HepG2 (cell line): ENCODE results near the gene FBXL12. TPM values are rescaled to one million over a fixed set of nuclear protein-coding genes. Genes with fewer than 3 reads are reported as not detected.

ENCODE experiments used
- ARNT ChIP-seq: fragments of 450-650 bp; IDR thresholded peaks from 2 replicates; pipeline ENCODE4 v1.6.1; 2017
- CBX2 ChIP-seq, 2 experiments: fragments of 200-600 bp in 1 of 2; sonication (generic); formaldehyde crosslinking in 1 of 2; IDR thresholded peaks; 2 replicates each; pipeline versions ENCODE4 v1.7.0 to v1.8.1; 2018 to 2022; ENCODE audit warnings: low read depth in 2 of 2, low read length in 1 of 2, mild to moderate bottlenecking in 1 of 2, missing genetic modification reagents in 1 of 2
- CREM ChIP-seq, 2 experiments: sonication (generic) in 1 of 2; formaldehyde crosslinking in 1 of 2; IDR thresholded peaks; 2 replicates each; pipeline versions ENCODE4 v1.4.0 to v1.6.1; 2016 to 2020; ENCODE audit warnings: antibody characterized with exemption in 1 of 2, mild to moderate bottlenecking in 1 of 2, missing genetic modification reagents in 1 of 2
- DMTF1 ChIP-seq: sonication (generic); formaldehyde crosslinking; IDR thresholded peaks from 2 replicates; pipeline ENCODE4 v1.4.0; 2020; ENCODE audit warnings: mild to moderate bottlenecking, missing genetic modification reagents
- HOXA5 ChIP-seq: sonication (generic); formaldehyde crosslinking; IDR thresholded peaks from 2 replicates; pipeline ENCODE4 v1.4.0; 2020; ENCODE audit warnings: missing genetic modification reagents
- PRMT3 ChIP-seq: sonication (generic); formaldehyde crosslinking; IDR thresholded peaks from 2 replicates; pipeline ENCODE4 v1.8.1; 2022; ENCODE audit warnings: low read depth, mild to moderate bottlenecking, moderate library complexity, missing genetic modification reagents, borderline replicate concordance
- RELA ChIP-seq: sonication (generic); formaldehyde crosslinking; IDR thresholded peaks from 2 replicates; pipeline ENCODE4 v1.4.0; 2020; ENCODE audit warnings: missing genetic modification reagents
- TCF12 ChIP-seq, 2 experiments: fragments of 450-650 bp in 1 of 2; sonication (generic) in 1 of 2; formaldehyde crosslinking in 1 of 2; IDR thresholded peaks; 2 replicates each; pipeline versions ENCODE4 v1.6.1 to v1.8.0; 2017 to 2022; ENCODE audit warnings: antibody characterized with exemption in 1 of 2, mild to moderate bottlenecking in 1 of 2, missing genetic modification reagents in 1 of 2, moderate library complexity in 1 of 2
- ZC3H4 ChIP-seq: sonication (generic); formaldehyde crosslinking; IDR thresholded peaks from 2 replicates; pipeline ENCODE4 v1.4.0; 2020; ENCODE audit warnings: missing genetic modification reagents, borderline replicate concordance
- ZFP90 ChIP-seq: sonication (generic); formaldehyde crosslinking; IDR thresholded peaks from 2 replicates; pipeline ENCODE4 v1.8.0; 2022; ENCODE audit warnings: missing genetic modification reagents, mild to moderate bottlenecking, inconsistent platforms, borderline replicate concordance
- ZFX ChIP-seq: sonication (generic); formaldehyde crosslinking; IDR thresholded peaks from 2 replicates; pipeline ENCODE4 v1.4.0; 2020; ENCODE audit warnings: mild to moderate bottlenecking, low read depth, missing genetic modification reagents, moderate library complexity
- ZKSCAN1 ChIP-seq: fragments of 150-350 bp; IDR thresholded peaks from 2 replicates; pipeline ENCODE4 v1.6.1; 2014; ENCODE audit warnings: low read length
- ZNF17 ChIP-seq: sonication (generic); formaldehyde crosslinking; IDR thresholded peaks from 2 replicates; pipeline ENCODE4 v1.5.0; 2020; ENCODE audit warnings: mild to moderate bottlenecking, missing genetic modification reagents
- ZNF407 ChIP-seq: sonication (generic); formaldehyde crosslinking; IDR thresholded peaks from one replicate; pipeline ENCODE4 v1.5.1; 2020; ENCODE audit warnings: mild to moderate bottlenecking, missing genetic modification reagents; ENCODE audit errors: not compliant biosample characterization
- ZNF557 ChIP-seq: sonication (generic); formaldehyde crosslinking; IDR thresholded peaks from 2 replicates; pipeline ENCODE4 v1.4.0; 2020; ENCODE audit warnings: missing genetic modification reagents
- ZNF761 ChIP-seq: sonication (generic); formaldehyde crosslinking; conservative IDR thresholded peaks from 2 replicates; pipeline ENCODE4 v1.4.0; 2020; ENCODE audit warnings: mild to moderate bottlenecking, missing genetic modification reagents
- polyA plus RNA-seq, 8 experiments: library from polyadenylated mRNA; depleted of rRNA in 3 of 8; stranded (reverse) in 7 of 8; unstranded in 1 of 8; fragments of >200 nt; fragmentation: Illumina TruSeq in 4 of 8; extraction: Trizol in 4 of 8; gene quantifications; 2 replicates each; pipeline versions ENCODE4 v1.2.1 to v1.2.3, GENCODE V29; 2011 to 2016; ENCODE audit warnings: low read depth in 4 of 8, missing spikeins in 1 of 8, mixed read lengths in 1 of 8; ENCODE audit not compliant: insufficient read depth in 1 of 8
- total RNA-seq, 5 experiments: library from RNA; depleted of rRNA; stranded (reverse); fragments of >200 nt; fragmentation: Illumina TruSeq; extraction: Trizol; gene quantifications; 2 replicates each; pipeline ENCODE4 v1.2.3, GENCODE V29; 2016; ENCODE audit warnings: low read depth in 1 of 5
- TF ChIP-seq, protein P1 (sequence below): sonication (generic); formaldehyde crosslinking; conservative IDR thresholded peaks from 2 replicates; pipeline ENCODE4 v1.4.0; 2020; ENCODE audit warnings: missing genetic modification reagents

Gene FBXL12
- total and polyA plus RNA-seq, 2 of the 13 experiments (the other 11 are each of a cell fraction or from before 2014, with no cell fraction given), result 20.4 to 23.1 TPM

DNA sequence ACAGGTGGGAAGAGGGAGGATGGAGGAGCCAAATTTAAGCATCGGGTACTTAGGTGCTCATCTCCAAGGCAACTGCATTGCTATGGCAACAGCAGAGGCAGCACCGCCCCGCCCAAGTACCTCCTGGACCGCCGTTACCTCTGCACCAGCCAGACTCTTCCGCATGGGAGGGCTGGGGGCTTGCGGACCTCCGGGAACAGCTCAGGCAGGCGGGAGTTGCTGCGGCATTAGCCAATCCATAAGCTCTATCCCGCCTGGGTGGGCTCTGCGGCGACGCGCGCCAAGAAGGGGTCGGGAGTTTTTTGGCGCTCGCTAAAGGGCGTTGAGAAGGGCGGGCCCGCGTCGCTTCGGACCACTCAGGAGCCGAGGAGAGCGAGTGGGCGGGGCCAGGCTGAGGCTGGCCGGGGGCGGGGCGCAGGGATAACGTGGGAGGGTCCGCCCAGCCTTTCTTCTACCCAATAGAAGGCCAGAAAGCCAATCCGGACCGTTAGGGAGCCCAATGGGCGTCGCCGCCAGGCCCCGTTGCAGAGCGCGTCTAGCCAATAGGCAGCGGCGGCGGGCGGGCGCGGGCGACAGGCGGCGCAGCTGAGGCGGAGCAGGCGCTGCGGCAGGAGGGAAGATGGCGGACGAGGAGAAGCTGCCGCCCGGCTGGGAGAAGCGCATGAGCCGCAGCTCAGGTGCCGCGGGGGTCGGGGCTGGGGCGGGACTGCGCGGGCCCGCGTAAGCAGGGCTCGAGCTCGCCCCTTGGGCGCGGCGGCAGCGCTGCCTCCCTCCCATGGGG lies 16.0 kb upstream of the FBXL12 start, which contains the start of gene PIN1 (continued):
- TF ChIP-seq CREM (IDR thresholded peaks at IDR 0.05) (no peak; the same call in 1 of the 2 replicates), CREM (CRISPR knock-in tag; IDR thresholded peaks at IDR 0.05) (no peak), CBX2 (IDR thresholded peaks at IDR 0.05; ENCODE audit: low read depth, low read length) (no peak), CBX2 (CRISPR knock-in tag; IDR thresholded peaks at IDR 0.05; ENCODE audit: low read depth) (no peak), ZFP90 (no peak), PRMT3 (CRISPR knock-in tag) (no peak), ZNF761 (0 out of 2 replicates have a peak, but pooled peaks have one; percentile 27), ZC3H4 (CRISPR knock-in tag) (no peak), ARNT (no peak), HOXA5 (CRISPR knock-in tag) (no peak), RELA (CRISPR knock-in tag) (no peak), ZNF407 (no peak), ZNF17 (CRISPR knock-in tag) (no peak), TCF12 (IDR thresholded peaks at IDR 0.05) (no peak), TCF12 (CRISPR knock-in tag; IDR thresholded peaks at IDR 0.05) (no peak), ZFX (CRISPR knock-in tag) (peak; percentile 63), DMTF1 (CRISPR knock-in tag) (no peak), ZKSCAN1 (no peak), ZNF557 (CRISPR knock-in tag) (no peak)
- TF ChIP-seq, protein P1, sequence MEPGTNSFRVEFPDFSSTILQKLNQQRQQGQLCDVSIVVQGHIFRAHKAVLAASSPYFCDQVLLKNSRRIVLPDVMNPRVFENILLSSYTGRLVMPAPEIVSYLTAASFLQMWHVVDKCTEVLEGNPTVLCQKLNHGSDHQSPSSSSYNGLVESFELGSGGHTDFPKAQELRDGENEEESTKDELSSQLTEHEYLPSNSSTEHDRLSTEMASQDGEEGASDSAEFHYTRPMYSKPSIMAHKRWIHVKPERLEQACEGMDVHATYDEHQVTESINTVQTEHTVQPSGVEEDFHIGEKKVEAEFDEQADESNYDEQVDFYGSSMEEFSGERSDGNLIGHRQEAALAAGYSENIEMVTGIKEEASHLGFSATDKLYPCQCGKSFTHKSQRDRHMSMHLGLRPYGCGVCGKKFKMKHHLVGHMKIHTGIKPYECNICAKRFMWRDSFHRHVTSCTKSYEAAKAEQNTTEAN (CRISPR knock-in tag), result no peak
